Vagina (tissue), 2 donors: ENCODE results near the gene AMHR2. TPM values are rescaled to one million over a fixed set of nuclear protein-coding genes. Genes with fewer than 3 reads are reported as not detected.
"Not testable (repeated sequence)": the region's sequence is repeated elsewhere in the genome, so short reads cannot be mapped to it uniquely, and the experiment has no call there.

Source experiments
- DNase-seq, 2 donors: peaks; one replicate each; pipeline ENCODE4 v3.0.0-alpha.2; 2017; ENCODE audit errors: extremely low spot score in 2 of 2
- H3K27ac ChIP-seq: fragments of 200-600 bp; sonication (generic); one replicate; pipeline ENCODE4 v1.5.1; 2019
- H3K27me3 ChIP-seq: fragments of 200-600 bp; sonication (generic); one replicate; pipeline ENCODE4 v1.5.1; 2019
- H3K36me3 ChIP-seq, 2 donors: fragments of 200-600 bp; sonication (generic); one replicate each; pipeline ENCODE4 v1.5.1; 2017 to 2019
- H3K4me1 ChIP-seq: fragments of 200-600 bp; sonication (generic); one replicate; pipeline ENCODE4 v1.5.1; 2019
- H3K4me3 ChIP-seq, 2 donors: fragments of 200-600 bp; sonication (generic); 1 replicate in 1 of 2; 2 replicates in 1 of 2; pipeline ENCODE4 v1.5.1; 2016 to 2019
- H3K9me3 ChIP-seq: fragments of 200-600 bp; sonication (generic); one replicate; pipeline ENCODE4 v1.5.1; 2019
- CTCF ChIP-seq, 3 experiments: fragments of 450-650 bp in 2 of 3; fragments of 200-600 bp in 1 of 3; sonication (generic) in 1 of 3; IDR thresholded peaks; one replicate each; pipeline ENCODE4 v1.5.1; 2017 to 2019; ENCODE audit warnings: antibody characterized with exemption in 3 of 3, mild to moderate bottlenecking in 2 of 3, moderate library complexity in 2 of 3
- POLR2A ChIP-seq, 2 donors: fragments of 450-650 bp; IDR thresholded peaks; one replicate each; pipeline ENCODE4 v1.6.1; 2017; ENCODE audit warnings: antibody characterized with exemption in 2 of 2, mild to moderate bottlenecking in 2 of 2, moderate library complexity in 2 of 2
- POLR2AphosphoS5 ChIP-seq, 2 donors: sonication (generic); formaldehyde crosslinking; IDR thresholded peaks; one replicate each; pipeline ENCODE4 v1.9.0; 2017; ENCODE audit warnings: antibody characterized with exemption in 2 of 2, mild to moderate bottlenecking in 2 of 2, low read depth in 1 of 2; ENCODE audit not compliant: insufficient read depth in 1 of 2
- intact Hi-C: fragments of 100-400 bp; cut with DNase I; formaldehyde crosslinking; loops from one replicate; pipeline ENCODE4 v1.15.1; 2023
- total RNA-seq: library from RNA; depleted of rRNA; stranded (reverse); fragments of >200 nt; gene quantifications from one replicate; pipeline ENCODE4 v1.2.3, GENCODE V29; 2016

AMHR2 gene
- total RNA-seq, 1 donor from 2014 or later, result 1.2 TPM

GRCh38 chr12:53427905-53428594 is 4.4 kb downstream of the AMHR2 start:
- Histone ChIP-seq H3K36me3 (no peaks in the 10 kb centered on the region), H3K9me3 (no peaks in the 10 kb centered on the region), H3K4me3 (no peak overlapping the region), H3K27ac (no peak overlapping the region), H3K4me1 (no peaks in the 10 kb centered on the region), H3K27me3 (no peaks in the 10 kb centered on the region)
- intact Hi-C loops, result no loop called here
- TF ChIP-seq POLR2AphosphoS5 (IDR thresholded peaks at IDR 0.05; ENCODE audit: insufficient read depth in 1 of 2, low read depth in 1 of 2), result peak in 1 of 2 donors; percentile 46
- no peak for TF ChIP-seq CTCF (IDR thresholded peaks at IDR 0.05)
- TF ChIP-seq POLR2A (IDR thresholded peaks at IDR 0.05), result no peak
- no peak for DNase-seq

- TF ChIP-seq CTCF (IDR thresholded peaks at IDR 0.05) (no peak), POLR2AphosphoS5 (IDR thresholded peaks at IDR 0.05; ENCODE audit: insufficient read depth in 1 of 2, low read depth in 1 of 2) (no peak), POLR2A (IDR thresholded peaks at IDR 0.05) (no peak)
Measured at GRCh38 chr12:53428741-53429140, 5.1 kb downstream of the AMHR2 start.

DNA sequence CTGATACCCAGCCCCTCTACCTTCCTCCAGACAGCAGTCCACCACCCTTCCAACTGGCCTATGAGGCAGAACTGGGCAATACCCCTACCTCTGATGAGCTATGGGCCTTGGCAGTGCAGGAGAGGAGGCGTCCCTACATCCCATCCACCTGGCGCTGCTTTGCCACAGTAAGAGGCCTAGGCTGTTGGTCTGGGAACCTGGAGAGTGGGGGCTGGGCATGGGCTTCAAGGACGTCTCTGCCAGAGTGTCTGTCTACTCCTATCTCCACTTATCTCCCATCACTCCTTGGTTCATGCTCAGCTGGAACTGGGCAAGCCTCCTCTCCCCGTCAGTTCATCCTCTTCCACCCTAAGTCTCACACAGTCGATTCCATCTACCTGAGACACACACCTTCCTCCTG is 6.5 kb downstream of the AMHR2 start:
- no peaks in the 10 kb centered on the region for H3K4me1 ChIP-seq
- H3K4me3 ChIP-seq, result no peak overlapping the region
- no peak for TF ChIP-seq POLR2AphosphoS5 (IDR thresholded peaks at IDR 0.05; ENCODE audit: insufficient read depth in 1 of 2, low read depth in 1 of 2)
- TF ChIP-seq CTCF (IDR thresholded peaks at IDR 0.05), result no peak
- TF ChIP-seq POLR2A (IDR thresholded peaks at IDR 0.05), result no peak
- H3K9me3 ChIP-seq, result no peaks in the 10 kb centered on the region
- H3K27ac ChIP-seq, result no peak overlapping the region
- H3K27me3 ChIP-seq, result no peaks in the 10 kb centered on the region
- intact Hi-C loops, result no loop called here
- H3K36me3 ChIP-seq, result no peaks in the 10 kb centered on the region
- no peak for DNase-seq

More at GRCh38 chr12:53428741-53429140, 5.1 kb downstream of the AMHR2 start:
- Histone ChIP-seq H3K4me1 (no peaks in the 10 kb centered on the region), H3K27ac (no peak overlapping the region), H3K36me3 (no peaks in the 10 kb centered on the region), H3K27me3 (no peaks in the 10 kb centered on the region), H3K9me3 (no peaks in the 10 kb centered on the region), H3K4me3 (no peak overlapping the region)
- DNase-seq, result no peak
- intact Hi-C loops, result no loop called here

- no peak for TF ChIP-seq CTCF (IDR thresholded peaks at IDR 0.05)
- no peak for TF ChIP-seq POLR2A (IDR thresholded peaks at IDR 0.05)
- TF ChIP-seq POLR2AphosphoS5 (IDR thresholded peaks at IDR 0.05; ENCODE audit: insufficient read depth in 1 of 2, low read depth in 1 of 2), result no peak
- intact Hi-C loops, result no loop called here
- H3K4me3 ChIP-seq, result no peak overlapping the region
- H3K27ac ChIP-seq, result no peak overlapping the region
- no peaks in the 10 kb centered on the region for H3K36me3 ChIP-seq
- DNase-seq, result no peak
- no peaks in the 10 kb centered on the region for H3K27me3 ChIP-seq
- H3K9me3 ChIP-seq, result no peaks in the 10 kb centered on the region
- no peaks in the 10 kb centered on the region for H3K4me1 ChIP-seq
Measured at GRCh38 chr12:53431187-53431586, 7.5 kb downstream of the AMHR2 start.

DNA sequence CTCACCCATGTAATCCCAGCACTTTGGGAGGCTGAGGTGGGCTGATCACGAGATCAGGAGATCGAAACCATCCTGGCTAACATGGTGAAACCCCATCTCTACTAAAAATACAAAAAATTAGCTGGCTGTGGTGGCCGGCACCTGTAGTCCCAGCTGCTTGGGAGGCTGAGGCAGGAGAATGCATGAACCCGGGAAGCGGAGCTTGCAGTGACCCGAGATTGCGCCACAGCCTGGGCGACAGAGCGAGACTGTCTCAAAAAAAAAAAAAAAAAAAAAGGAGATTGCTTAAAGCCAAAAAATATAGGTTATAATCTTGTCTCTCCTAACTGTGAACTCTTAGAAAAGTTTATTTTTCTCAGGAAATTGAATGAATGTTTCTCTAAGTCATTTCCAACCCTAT is 11.7 kb downstream of the AMHR2 start:
- H3K4me3 ChIP-seq, H3K36me3 ChIP-seq, DNase-seq, H3K27ac ChIP-seq, H3K27me3 ChIP-seq, intact Hi-C loops, H3K9me3 ChIP-seq, H3K4me1 ChIP-seq: not testable (repeated sequence)

DNA sequence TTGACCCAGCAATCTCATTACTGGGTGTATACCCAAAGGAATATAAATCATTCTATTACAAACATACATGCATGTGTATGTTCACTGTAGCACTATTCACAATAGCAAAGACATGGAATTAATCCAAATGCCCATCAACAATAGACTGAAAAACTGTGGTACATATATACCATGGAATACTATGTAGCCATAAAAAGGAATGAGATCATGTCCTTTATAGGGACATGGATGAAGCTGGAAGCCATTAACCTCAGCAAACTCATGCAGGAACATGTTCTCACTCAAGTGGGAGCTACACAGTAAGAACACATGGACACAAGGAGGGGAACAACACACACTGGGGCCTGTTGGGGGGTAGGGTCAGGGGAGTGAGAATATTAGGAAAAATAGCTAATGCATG is 15.9 kb downstream of the AMHR2 start:
- H3K27ac ChIP-seq, DNase-seq, H3K4me3 ChIP-seq, H3K36me3 ChIP-seq, H3K27me3 ChIP-seq, H3K9me3 ChIP-seq, intact Hi-C loops: not testable (repeated sequence)
- H3K4me1 ChIP-seq, result peaks cover 28% of the 10 kb centered on the region
